ENCODE results near the gene TEKT5.
"Not testable (repeated sequence)": the region's sequence is repeated elsewhere in the genome, so short reads cannot be mapped to it uniquely, and the experiment has no call there.

DNA sequence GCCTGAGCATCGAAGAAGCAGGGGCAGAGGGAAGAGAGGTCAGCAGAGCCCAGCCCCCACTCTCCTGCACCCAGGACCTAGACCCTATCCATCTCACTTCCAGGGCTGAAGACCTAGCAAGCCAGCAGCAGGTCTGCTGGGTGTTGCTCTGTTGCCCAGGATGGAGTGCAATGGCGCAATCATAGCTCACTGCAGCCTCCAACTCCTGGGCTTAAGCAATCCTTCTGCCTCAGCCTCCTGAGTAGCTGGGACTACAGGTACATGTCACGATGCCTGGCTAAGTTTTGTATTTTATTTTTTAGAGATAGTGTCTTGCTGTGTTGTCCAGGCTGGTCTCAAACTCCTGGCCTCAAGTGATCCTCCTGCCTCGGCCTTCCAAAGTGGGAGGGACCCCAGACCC, 61.3 kb downstream of the TEKT5 start:
- TF ChIP-seq, protein P1, sequence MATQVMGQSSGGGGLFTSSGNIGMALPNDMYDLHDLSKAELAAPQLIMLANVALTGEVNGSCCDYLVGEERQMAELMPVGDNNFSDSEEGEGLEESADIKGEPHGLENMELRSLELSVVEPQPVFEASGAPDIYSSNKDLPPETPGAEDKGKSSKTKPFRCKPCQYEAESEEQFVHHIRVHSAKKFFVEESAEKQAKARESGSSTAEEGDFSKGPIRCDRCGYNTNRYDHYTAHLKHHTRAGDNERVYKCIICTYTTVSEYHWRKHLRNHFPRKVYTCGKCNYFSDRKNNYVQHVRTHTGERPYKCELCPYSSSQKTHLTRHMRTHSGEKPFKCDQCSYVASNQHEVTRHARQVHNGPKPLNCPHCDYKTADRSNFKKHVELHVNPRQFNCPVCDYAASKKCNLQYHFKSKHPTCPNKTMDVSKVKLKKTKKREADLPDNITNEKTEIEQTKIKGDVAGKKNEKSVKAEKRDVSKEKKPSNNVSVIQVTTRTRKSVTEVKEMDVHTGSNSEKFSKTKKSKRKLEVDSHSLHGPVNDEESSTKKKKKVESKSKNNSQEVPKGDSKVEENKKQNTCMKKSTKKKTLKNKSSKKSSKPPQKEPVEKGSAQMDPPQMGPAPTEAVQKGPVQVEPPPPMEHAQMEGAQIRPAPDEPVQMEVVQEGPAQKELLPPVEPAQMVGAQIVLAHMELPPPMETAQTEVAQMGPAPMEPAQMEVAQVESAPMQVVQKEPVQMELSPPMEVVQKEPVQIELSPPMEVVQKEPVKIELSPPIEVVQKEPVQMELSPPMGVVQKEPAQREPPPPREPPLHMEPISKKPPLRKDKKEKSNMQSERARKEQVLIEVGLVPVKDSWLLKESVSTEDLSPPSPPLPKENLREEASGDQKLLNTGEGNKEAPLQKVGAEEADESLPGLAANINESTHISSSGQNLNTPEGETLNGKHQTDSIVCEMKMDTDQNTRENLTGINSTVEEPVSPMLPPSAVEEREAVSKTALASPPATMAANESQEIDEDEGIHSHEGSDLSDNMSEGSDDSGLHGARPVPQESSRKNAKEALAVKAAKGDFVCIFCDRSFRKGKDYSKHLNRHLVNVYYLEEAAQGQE (IDR thresholded peaks at IDR 0.05; ENCODE audit: insufficient replicate concordance, low read depth) = not testable (repeated sequence)
- TF ChIP-seq, protein P2, sequence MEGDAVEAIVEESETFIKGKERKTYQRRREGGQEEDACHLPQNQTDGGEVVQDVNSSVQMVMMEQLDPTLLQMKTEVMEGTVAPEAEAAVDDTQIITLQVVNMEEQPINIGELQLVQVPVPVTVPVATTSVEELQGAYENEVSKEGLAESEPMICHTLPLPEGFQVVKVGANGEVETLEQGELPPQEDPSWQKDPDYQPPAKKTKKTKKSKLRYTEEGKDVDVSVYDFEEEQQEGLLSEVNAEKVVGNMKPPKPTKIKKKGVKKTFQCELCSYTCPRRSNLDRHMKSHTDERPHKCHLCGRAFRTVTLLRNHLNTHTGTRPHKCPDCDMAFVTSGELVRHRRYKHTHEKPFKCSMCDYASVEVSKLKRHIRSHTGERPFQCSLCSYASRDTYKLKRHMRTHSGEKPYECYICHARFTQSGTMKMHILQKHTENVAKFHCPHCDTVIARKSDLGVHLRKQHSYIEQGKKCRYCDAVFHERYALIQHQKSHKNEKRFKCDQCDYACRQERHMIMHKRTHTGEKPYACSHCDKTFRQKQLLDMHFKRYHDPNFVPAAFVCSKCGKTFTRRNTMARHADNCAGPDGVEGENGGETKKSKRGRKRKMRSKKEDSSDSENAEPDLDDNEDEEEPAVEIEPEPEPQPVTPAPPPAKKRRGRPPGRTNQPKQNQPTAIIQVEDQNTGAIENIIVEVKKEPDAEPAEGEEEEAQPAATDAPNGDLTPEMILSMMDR (IDR thresholded peaks at IDR 0.05; ENCODE audit: insufficient read depth, low read length) = not testable (repeated sequence)
- TF ChIP-seq GABPA, POLR2AphosphoS5 (IDR thresholded peaks at IDR 0.05; ENCODE audit: low read depth): not testable (repeated sequence)
